Right cardiac atrium (tissue), 5 donors: ENCODE data around the gene RFPL3. TPM values are rescaled to one million over a fixed set of nuclear protein-coding genes. Genes with fewer than 3 reads are reported as not detected.

Experiments
- ATAC-seq, 2 donors: fragments of 200-7000 bp; cut with Tn5 transposase; one replicate each; pipeline versions ENCODE4 v1.8.0 to v1.9.1; 2020; ENCODE audit warnings: moderate library complexity in 2 of 2, mild to moderate bottlenecking in 1 of 2
- DNase-seq, 3 donors: peaks; one replicate each; pipeline ENCODE4 v3.0.0-alpha.2; 2020
- H3K27ac ChIP-seq: one replicate; pipeline ENCODE4 v1.5.1; 2013; ENCODE audit warnings: mild to moderate bottlenecking, low read length, control low read depth, moderate library complexity
- H3K27me3 ChIP-seq: one replicate; pipeline ENCODE4 v1.6.1; 2013; ENCODE audit not compliant: control insufficient read depth, insufficient read depth
- H3K4me1 ChIP-seq: one replicate; pipeline ENCODE4 v1.6.1; 2013; ENCODE audit warnings: low read length; ENCODE audit not compliant: control insufficient read depth, insufficient read depth
- H3K4me3 ChIP-seq: one replicate; pipeline ENCODE4 v1.5.1; 2013; ENCODE audit warnings: low read length, control low read depth
- H3K9me3 ChIP-seq: one replicate; pipeline ENCODE4 v1.6.1; 2013; ENCODE audit warnings: low read length; ENCODE audit not compliant: control insufficient read depth
- WGBS: extraction: QIAGEN DNeasy Blood & Tissue Kit; methylation state at CpG from one replicate; pipeline ENCODE4 v1.1.7; 2013; 5-methylcytosine and 5-hydroxymethylcytosine counted together
- intact Hi-C, 4 donors: fragments of 100-400 bp; cut with DNase I; formaldehyde crosslinking; loops; one replicate each; pipeline versions ENCODE4 v1.11.0 to v1.14.0; 2022 to 2023
- polyA plus RNA-seq: library from polyadenylated mRNA; stranded (reverse); fragments of 200-250 nt; gene quantifications from one replicate; pipeline ENCODE4 v1.2.3, GENCODE V29; 2013
- total RNA-seq, 4 donors: library from RNA; stranded (reverse); fragmentation: NEBNext Ultra II Directional; extraction: Animal tissue kit (Norgen Biotek cat#: 25700); gene quantifications; one replicate each; pipeline ENCODE4 v1.2.1, GENCODE V29; 2021
- donor health status: healthy with polysubstance abuse.
- donor health status: DM: no; HTN: yes; CAD: no.
- donor health status: DM: no; HTN: no; CAD: no.
- donor health status: DM: no; HTN: yes; CAD: no; lungs with severe emphysema.
- donor health status: DM: yes; HTN: yes; CAD: no.

The RFPL3 gene
- total and polyA plus RNA-seq, 5 donors, result not detected

GRCh38 chr22:32395107-32395506 lies 37.4 kb downstream of the RFPL3 start:
- no peak for ATAC-seq
- no peaks in the 10 kb centered on the region for H3K4me1 ChIP-seq
- no peak for DNase-seq
- no peak overlapping the region for H3K4me3 ChIP-seq
- 88% methylated on average over 5 of the region's 5 CpGs for WGBS
- intact Hi-C loops, result no loop called here
- H3K27ac ChIP-seq, result no peak overlapping the region
- no peaks in the 10 kb centered on the region for H3K9me3 ChIP-seq
- H3K27me3 ChIP-seq, result no peaks in the 10 kb centered on the region

GRCh38 chr22:32396255-32396654 lies 38.6 kb downstream of the RFPL3 start:
- intact Hi-C loops, result no loop called here
- WGBS, result 91% methylated on average over 1 of the region's 1 CpG
- Histone ChIP-seq H3K4me3 (no peak overlapping the region), H3K4me1 (no peaks in the 10 kb centered on the region), H3K27me3 (no peaks in the 10 kb centered on the region), H3K9me3 (no peaks in the 10 kb centered on the region), H3K27ac (no peak overlapping the region)
- ATAC-seq (no peak), DNase-seq (no peak)

- no peaks in the 10 kb centered on the region for H3K27me3 ChIP-seq
- intact Hi-C loops, result no loop called here
- ATAC-seq (no peak), DNase-seq (no peak)
- H3K27ac ChIP-seq, result no peak overlapping the region
- 79% methylated on average over 5 of the region's 5 CpGs for WGBS
- no peak overlapping the region for H3K4me3 ChIP-seq
- H3K4me1 ChIP-seq, result no peaks in the 10 kb centered on the region
- no peaks in the 10 kb centered on the region for H3K9me3 ChIP-seq
These were observed 39.1 kb downstream of the RFPL3 start for GRCh38 chr22:32396746-32397145.

GRCh38 chr22:32401486-32401885 lies 43.8 kb downstream of the RFPL3 start:
- no peak for ATAC-seq
- Histone ChIP-seq H3K4me1 (no peaks in the 10 kb centered on the region), H3K27me3 (no peaks in the 10 kb centered on the region), H3K4me3 (no peak overlapping the region), H3K27ac (no peak overlapping the region), H3K9me3 (no peaks in the 10 kb centered on the region)
- 70% methylated on average over 4 of the region's 4 CpGs for WGBS
- intact Hi-C loops, result no loop called here
- no peak for DNase-seq

GRCh38 chr22:32404021-32404420 lies 46.4 kb downstream of the RFPL3 start:
- Histone ChIP-seq H3K27me3 (no peaks in the 10 kb centered on the region), H3K4me1 (no peaks in the 10 kb centered on the region), H3K27ac (no peak overlapping the region), H3K4me3 (no peak overlapping the region), H3K9me3 (no peaks in the 10 kb centered on the region)
- intact Hi-C loops, result no loop called here
- DNase-seq, result no peak
- no peak for ATAC-seq
- 73% methylated on average over 2 of the region's 2 CpGs for WGBS

GRCh38 chr22:32407312-32407711 lies 49.6 kb downstream of the RFPL3 start:
- intact Hi-C loops, result no loop called here
- DNase-seq (no peak), ATAC-seq (no peak)
- H3K27ac ChIP-seq, result no peak overlapping the region
- peaks cover 6% of the 10 kb centered on the region for H3K4me1 ChIP-seq
- WGBS, result 88% methylated on average over 3 of the region's 3 CpGs
- H3K9me3 ChIP-seq, result no peaks in the 10 kb centered on the region
- H3K4me3 ChIP-seq, result no peak overlapping the region
- no peaks in the 10 kb centered on the region for H3K27me3 ChIP-seq

GRCh38 chr22:32407936-32408335 lies 50.3 kb downstream of the RFPL3 start:
- intact Hi-C loops, result no loop called here
- Histone ChIP-seq H3K4me1 (peaks cover 6% of the 10 kb centered on the region), H3K4me3 (no peak overlapping the region), H3K27ac (no peak overlapping the region), H3K9me3 (no peaks in the 10 kb centered on the region), H3K27me3 (no peaks in the 10 kb centered on the region)
- DNase-seq (no peak), ATAC-seq (no peak)
- WGBS, result 48% methylated on average over 2 of the region's 2 CpGs

GRCh38 chr22:32409977-32410376 lies 52.3 kb downstream of the RFPL3 start:
- Histone ChIP-seq H3K9me3 (no peaks in the 10 kb centered on the region), H3K27me3 (no peaks in the 10 kb centered on the region), H3K4me3 (no peak overlapping the region), H3K27ac (no peak overlapping the region), H3K4me1 (peaks cover 6% of the 10 kb centered on the region)
- DNase-seq (no peak), ATAC-seq (no peak)
- intact Hi-C loops, result loop anchor here in 1 of 4 donors (10.0 kb wide), 1 partner anchor 65 kb away; the partner anchor contains the start of gene FBXO7
- 89% methylated on average over 9 of the region's 9 CpGs for WGBS

GRCh38 chr22:32410459-32410858 lies 52.8 kb downstream of the RFPL3 start:
- intact Hi-C loops, result loop anchor here in 1 of 4 donors (10.0 kb wide), 1 partner anchor 64 kb away; the partner anchor contains the start of gene FBXO7
- Histone ChIP-seq H3K27ac (no peak overlapping the region), H3K4me1 (peaks cover 6% of the 10 kb centered on the region), H3K4me3 (peak overlapping the region; percentile 100), H3K27me3 (no peaks in the 10 kb centered on the region), H3K9me3 (no peaks in the 10 kb centered on the region)
- DNase-seq (no peak), ATAC-seq (no peak)
- 80% methylated on average over 4 of the region's 4 CpGs for WGBS

Other genes starting within 250 kb of the RFPL3 start
- gene C22orf42, start 198.6 kb upstream of the RFPL3 start, total RNA-seq, result not detected
- gene C22orf42, start 198.6 kb upstream of the RFPL3 start, polyA plus RNA-seq, result not detected
- gene RFPL2, start 152.8 kb upstream of the RFPL3 start, total RNA-seq, result not detected
- not detected for gene RFPL2, start 152.8 kb upstream of the RFPL3 start, polyA plus RNA-seq
- 1 to 10 TPM in 1 of 4 donors, under 1 TPM in 2, not detected in 1; 0.31 to 1.0 (median 0.32) TPM for gene SLC5A4, start 102.5 kb upstream of the RFPL3 start, total RNA-seq
- 0.36 TPM for gene SLC5A4, start 102.5 kb upstream of the RFPL3 start, polyA plus RNA-seq
- 10 to 100 TPM; 47.3 to 50.2 (median 48.4) TPM for gene RTCB, start 54.4 kb downstream of the RFPL3 start, total RNA-seq
- gene RTCB, start 54.4 kb downstream of the RFPL3 start, polyA plus RNA-seq, result 35.2 TPM
- not detected for gene BPIFC, start 106.6 kb downstream of the RFPL3 start, total RNA-seq
- gene BPIFC, start 106.6 kb downstream of the RFPL3 start, polyA plus RNA-seq, result not detected
- 10 to 100 TPM; 45.3 to 52.9 (median 49.3) TPM for gene FBXO7, start 116.9 kb downstream of the RFPL3 start, total RNA-seq
- 38.0 TPM for gene FBXO7, start 116.9 kb downstream of the RFPL3 start, polyA plus RNA-seq